Activated T-cell treated with anti-CD3 and anti-CD28 coated beads, Interleukin-2, amount 50 U/mL, for 72 hours (primary cell): ENCODE results near the gene C5. TPM values are rescaled to one million over a fixed set of nuclear protein-coding genes. Genes with fewer than 3 reads are reported as not detected.
"Not testable (repeated sequence)": the region's sequence is repeated elsewhere in the genome, so short reads cannot be mapped to it uniquely, and the experiment has no call there.

Source experiments
- ATAC-seq, 2 donors: fragments of 150-1000 bp; cut with Tn5 transposase; replicated peaks in 1 of 2; 2 replicates each; pipeline ENCODE4 v1.10.0; 2021; ENCODE audit warnings: moderate library complexity in 2 of 2, mild to moderate bottlenecking in 1 of 2
- DNase-seq, 2 donors: peaks; one replicate each; pipeline ENCODE4 v3.0.0; 2021 to 2022; ENCODE audit warnings: mixed read lengths in 1 of 2
- H3K27ac Mint-ChIP-seq: one replicate; pipeline ENCODE4 v1.8.0; 2022; ENCODE audit warnings: mild to moderate bottlenecking, moderate library complexity, mixed read lengths
- H3K27me3 Mint-ChIP-seq: one replicate; pipeline ENCODE4 v1.8.0; 2022; ENCODE audit warnings: low read depth, mixed read lengths
- H3K36me3 Mint-ChIP-seq, 2 donors: one replicate each; pipeline ENCODE4 v1.8.0; 2022; ENCODE audit warnings: mixed read lengths in 2 of 2, mild to moderate bottlenecking in 1 of 2; ENCODE audit not compliant: insufficient read depth in 2 of 2
- H3K4me1 Mint-ChIP-seq: one replicate; pipeline ENCODE4 v1.8.0; 2022; ENCODE audit warnings: low read depth, mixed read lengths
- H3K4me3 Mint-ChIP-seq, 2 donors: one replicate each; pipeline ENCODE4 v1.8.0; 2022; ENCODE audit warnings: mild to moderate bottlenecking in 2 of 2, mixed read lengths in 2 of 2, moderate library complexity in 2 of 2
- H3K9me3 Mint-ChIP-seq, 2 donors: one replicate each; pipeline ENCODE4 v1.8.0; 2022; ENCODE audit warnings: mixed read lengths in 2 of 2
- total RNA-seq, 2 donors: library from RNA; stranded (reverse); gene quantifications; one replicate each; pipeline ENCODE4 v1.2.3, GENCODE V29; 2022

C5 gene
- total RNA-seq, 2 donors from 2014 or later, result 1.9 to 3.5 TPM

DNA sequence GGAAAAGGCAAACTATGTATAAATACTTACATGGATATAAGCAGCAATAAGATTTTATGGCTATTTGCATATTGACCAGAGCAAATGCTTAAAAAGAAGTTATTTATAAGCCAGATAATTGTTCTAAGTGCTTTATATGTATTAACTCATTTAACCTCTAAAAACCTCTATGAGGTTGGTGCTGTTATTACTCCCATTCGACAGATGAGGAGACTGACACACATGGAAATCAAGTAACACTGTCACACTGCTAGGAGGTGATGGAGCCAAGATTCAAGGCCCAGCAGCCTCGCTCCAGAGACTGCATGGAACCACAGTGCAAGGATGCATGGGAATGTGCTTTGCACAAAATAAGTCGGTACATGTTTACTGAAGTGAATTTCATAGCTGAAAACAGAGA is 53.7 kb downstream of the C5 start:
- DNase-seq, result no peak
- Mint-ChIP-seq H3K27ac (no peak overlapping the region), H3K36me3 (no peaks in the 10 kb centered on the region), H3K4me3 (no peak overlapping the region), H3K9me3 (no peaks in the 10 kb centered on the region), H3K27me3 (no peaks in the 10 kb centered on the region), H3K4me1 (no peaks in the 10 kb centered on the region)
- no peak for ATAC-seq

DNA sequence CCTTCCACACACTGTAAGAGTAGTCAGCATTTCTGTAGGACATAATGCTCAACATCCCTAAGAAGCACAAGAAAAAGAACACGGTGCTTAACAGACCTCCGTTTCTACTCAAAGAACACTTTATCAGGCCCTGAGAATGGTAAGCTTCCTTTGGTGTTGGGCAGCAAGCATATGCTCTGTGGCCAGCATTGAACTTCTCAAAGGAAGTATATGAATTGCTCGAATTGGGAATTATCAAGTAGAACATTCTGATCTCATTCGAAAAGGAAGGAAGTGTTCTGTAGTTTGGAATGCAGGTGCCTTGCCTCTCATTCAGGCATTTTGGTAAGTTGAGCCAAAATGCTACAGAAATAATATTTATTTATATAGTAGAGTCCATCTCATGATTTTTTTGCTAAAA is 61.0 kb downstream of the C5 start:
- H3K27me3 Mint-ChIP-seq, result no peaks in the 10 kb centered on the region
- DNase-seq (no peak), ATAC-seq (no peak)
- H3K4me3 Mint-ChIP-seq, result no peak overlapping the region
- no peaks in the 10 kb centered on the region for H3K9me3 Mint-ChIP-seq
- no peaks in the 10 kb centered on the region for H3K36me3 Mint-ChIP-seq
- no peak overlapping the region for H3K27ac Mint-ChIP-seq
- no peaks in the 10 kb centered on the region for H3K4me1 Mint-ChIP-seq

DNA sequence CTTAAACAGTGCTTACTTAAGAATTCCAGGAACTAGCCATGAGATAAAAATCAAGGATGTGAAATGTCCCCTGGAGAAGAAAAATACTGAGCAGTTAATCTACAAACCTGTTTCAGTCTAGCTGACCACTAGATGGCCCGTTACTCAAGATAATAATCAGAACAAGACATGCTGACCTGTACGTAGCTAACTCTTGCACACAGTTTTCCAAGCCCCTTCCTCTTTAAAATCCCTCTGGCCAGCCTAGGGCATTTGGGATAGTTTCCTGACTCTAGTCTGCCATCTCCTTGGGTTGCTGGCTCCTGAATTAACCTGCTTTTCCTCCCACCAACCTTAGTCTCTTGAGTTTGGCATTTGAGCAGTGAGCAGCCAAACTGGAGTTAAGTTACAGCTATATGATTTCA is 64.3 kb downstream of the C5 start:
- no peaks in the 10 kb centered on the region for H3K36me3 Mint-ChIP-seq
- no peak overlapping the region for H3K4me3 Mint-ChIP-seq
- ATAC-seq (no peak), DNase-seq (no peak)
- no peaks in the 10 kb centered on the region for H3K4me1 Mint-ChIP-seq
- H3K9me3 Mint-ChIP-seq, result no peaks in the 10 kb centered on the region
- H3K27me3 Mint-ChIP-seq, result no peaks in the 10 kb centered on the region
- H3K27ac Mint-ChIP-seq, result no peak overlapping the region

DNA sequence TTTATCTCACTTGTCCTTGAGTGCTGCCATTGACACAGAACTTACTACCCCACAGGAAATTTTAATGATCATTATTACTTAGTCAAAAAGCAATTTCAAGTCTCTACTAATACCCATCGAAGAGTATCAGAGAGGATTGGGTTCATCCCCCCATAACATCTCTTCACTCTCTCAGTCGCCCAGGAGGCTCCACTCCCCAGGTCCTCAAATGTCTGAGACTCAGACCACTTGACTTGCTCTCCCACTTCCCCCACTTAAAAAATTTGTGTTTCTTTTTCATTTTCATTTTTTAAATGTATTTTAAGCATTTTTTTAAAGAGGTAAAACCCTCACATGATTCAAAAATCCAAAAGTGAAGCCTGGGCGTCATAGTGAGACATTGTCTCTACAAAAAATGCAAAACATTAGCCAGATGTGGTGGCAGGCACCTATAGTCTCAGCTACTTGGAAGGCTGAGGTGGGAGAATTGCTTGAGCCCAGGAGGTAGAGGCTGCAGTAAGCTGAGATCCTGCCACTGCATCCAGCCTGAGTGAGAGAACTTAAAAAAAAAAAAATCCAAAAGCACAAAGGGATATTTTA is 66.7 kb downstream of the C5 start:
- Mint-ChIP-seq H3K36me3 (no peaks in the 10 kb centered on the region), H3K4me3 (no peak overlapping the region)

DNA sequence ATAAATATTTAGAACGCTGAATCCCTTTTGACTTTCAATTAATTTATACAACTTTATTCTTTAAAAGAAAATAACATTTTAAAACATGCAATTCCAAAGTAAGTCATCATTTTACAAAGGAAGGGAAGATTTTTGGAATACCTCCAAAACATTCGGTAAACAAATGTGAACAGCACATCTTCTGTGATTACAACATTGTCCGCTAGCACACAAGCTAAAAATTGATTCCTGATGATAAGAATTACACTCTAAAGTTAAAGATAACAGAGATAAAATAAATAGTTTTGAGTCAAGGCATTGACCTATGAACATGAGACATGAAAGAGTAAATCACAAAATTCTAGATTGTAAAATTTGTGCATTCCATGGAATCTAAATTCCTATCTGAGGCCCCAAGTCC is 67.2 kb downstream of the C5 start:
- Mint-ChIP-seq H3K27ac (no peak overlapping the region), H3K36me3 (no peaks in the 10 kb centered on the region), H3K4me1 (no peaks in the 10 kb centered on the region), H3K27me3 (no peaks in the 10 kb centered on the region), H3K9me3 (no peaks in the 10 kb centered on the region), H3K4me3 (no peak overlapping the region)
- ATAC-seq (no peak), DNase-seq (no peak)

More for the DNA sequence above, 66.7 kb downstream of the C5 start:
- ATAC-seq, result no peak
- Mint-ChIP-seq H3K9me3 (no peaks in the 10 kb centered on the region), H3K27me3 (no peaks in the 10 kb centered on the region), H3K4me1 (no peaks in the 10 kb centered on the region), H3K27ac (no peak overlapping the region)
- DNase-seq, result no peak

DNA sequence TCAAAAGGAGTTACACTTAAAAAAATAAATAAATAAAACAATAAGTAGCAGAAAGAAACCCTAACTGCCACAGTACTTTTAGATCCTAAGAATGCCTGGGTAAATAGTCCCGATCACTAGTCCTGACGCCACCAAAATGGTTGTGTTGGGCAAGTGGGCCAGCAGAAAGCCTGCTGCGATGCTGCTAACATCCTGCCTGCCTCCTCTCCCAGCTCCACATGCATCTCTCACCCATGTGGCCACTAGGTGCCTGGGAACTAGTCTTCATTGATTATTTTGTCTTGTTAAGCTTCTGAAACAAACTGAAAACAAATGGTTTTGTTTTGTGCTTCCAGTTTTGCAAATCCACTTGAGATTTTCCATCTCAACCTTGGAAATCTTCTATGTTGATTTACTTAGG is 69.1 kb downstream of the C5 start:
- DNase-seq, result no peak
- Mint-ChIP-seq H3K27ac (no peak overlapping the region), H3K9me3 (no peaks in the 10 kb centered on the region), H3K4me3 (no peak overlapping the region), H3K36me3 (no peaks in the 10 kb centered on the region), H3K27me3 (no peaks in the 10 kb centered on the region), H3K4me1 (no peaks in the 10 kb centered on the region)
- ATAC-seq, result no peak

DNA sequence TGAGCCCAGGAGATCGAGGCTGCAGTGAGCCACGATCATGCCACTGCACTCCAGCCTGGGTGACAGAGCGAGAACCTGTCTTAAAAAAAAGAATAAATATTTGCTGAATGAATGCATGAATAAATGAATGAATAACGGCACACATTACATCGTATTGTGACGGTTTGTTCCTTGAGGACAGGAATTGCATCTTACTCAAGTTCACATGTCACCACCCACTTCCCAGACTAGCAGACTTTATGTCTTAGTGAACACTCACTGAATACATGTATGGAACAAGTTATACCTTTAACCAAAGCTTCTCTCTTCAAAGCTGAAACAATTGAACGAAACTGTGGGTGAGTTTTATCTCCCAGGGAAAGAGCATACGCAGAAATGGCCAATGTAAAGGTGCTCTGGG is 70.3 kb downstream of the C5 start:
- H3K4me1 Mint-ChIP-seq, result peaks cover 8% of the 10 kb centered on the region
- H3K4me3 Mint-ChIP-seq, result no peak overlapping the region
- no peaks in the 10 kb centered on the region for H3K27me3 Mint-ChIP-seq
- no peaks in the 10 kb centered on the region for H3K36me3 Mint-ChIP-seq
- H3K9me3 Mint-ChIP-seq, result no peaks in the 10 kb centered on the region
- no peak overlapping the region for H3K27ac Mint-ChIP-seq
- DNase-seq (no peak), ATAC-seq (no peak)

DNA sequence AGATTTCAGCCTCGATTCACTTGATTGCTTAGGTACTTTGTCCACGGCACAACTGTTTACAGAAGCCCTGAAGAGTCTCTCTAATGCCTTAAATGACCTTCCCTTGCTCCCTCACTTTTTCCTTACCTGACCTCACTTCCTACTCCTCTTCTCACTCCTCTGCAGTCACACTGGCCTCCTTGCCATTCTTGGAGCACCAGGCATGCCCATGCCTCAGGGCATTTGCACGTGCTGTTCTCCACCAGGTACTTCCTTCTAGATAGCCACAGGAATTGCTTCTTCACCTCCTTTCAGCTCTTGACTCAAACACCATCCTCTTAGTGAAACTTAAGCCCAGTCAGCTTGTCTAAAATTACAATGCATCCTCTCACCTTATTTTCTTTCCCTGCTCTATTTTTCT is 71.1 kb downstream of the C5 start:
- H3K9me3 Mint-ChIP-seq, result no peaks in the 10 kb centered on the region
- H3K27ac Mint-ChIP-seq, result no peak overlapping the region

DNA sequence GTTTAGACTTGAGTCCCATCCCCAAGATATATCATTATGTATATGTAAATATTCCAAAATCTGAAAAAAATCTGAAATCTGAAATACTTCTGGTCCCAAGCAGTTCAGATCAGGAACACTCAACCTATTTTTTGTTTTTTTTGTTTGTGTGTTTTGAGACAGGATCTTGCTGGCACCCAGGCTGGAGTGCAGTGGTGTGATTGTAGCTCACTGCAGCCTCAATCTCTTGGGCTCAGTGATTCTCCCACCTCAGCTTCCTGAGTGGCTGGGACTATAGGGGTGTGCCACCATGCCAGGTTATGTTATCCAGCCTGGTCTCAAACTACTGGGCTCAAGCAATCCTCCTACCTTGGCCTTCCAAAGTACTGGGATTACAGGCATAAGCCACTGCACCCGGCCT is 72.8 kb downstream of the C5 start:
- H3K9me3 Mint-ChIP-seq, result no peaks in the 10 kb centered on the region
- no peaks in the 10 kb centered on the region for H3K27me3 Mint-ChIP-seq
- H3K4me1 Mint-ChIP-seq, result peaks cover 18% of the 10 kb centered on the region
- DNase-seq (no peak), ATAC-seq (no peak)
- H3K4me3 Mint-ChIP-seq, result no peak overlapping the region
- no peak overlapping the region for H3K27ac Mint-ChIP-seq
- no peaks in the 10 kb centered on the region for H3K36me3 Mint-ChIP-seq

More for the DNA sequence above, 71.1 kb downstream of the C5 start:
- DNase-seq, result no peak
- no peak overlapping the region for H3K4me3 Mint-ChIP-seq
- ATAC-seq, result no peak
- H3K4me1 Mint-ChIP-seq, result peaks cover 14% of the 10 kb centered on the region
- no peaks in the 10 kb centered on the region for H3K27me3 Mint-ChIP-seq
- H3K36me3 Mint-ChIP-seq, result no peaks in the 10 kb centered on the region

DNA sequence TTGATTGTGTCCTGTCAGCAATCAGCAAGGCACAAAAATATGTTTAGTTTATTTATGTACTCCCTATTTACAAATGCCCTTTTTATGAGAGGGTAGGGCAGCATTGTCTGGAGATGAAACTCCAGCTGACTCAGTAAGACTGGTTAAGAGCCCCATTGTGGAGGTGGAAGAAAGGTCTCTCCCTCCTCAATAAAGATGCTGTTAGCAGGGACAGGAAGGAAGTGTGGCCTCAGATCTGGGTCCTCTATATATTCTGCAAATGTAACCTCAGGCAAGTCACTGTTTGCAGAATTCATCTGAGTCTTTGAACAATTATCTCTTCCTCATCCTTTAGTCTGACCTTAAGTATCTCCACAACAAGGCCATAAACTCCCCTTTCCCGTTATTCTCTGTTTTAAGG is 75.2 kb downstream of the C5 start:
- Mint-ChIP-seq H3K27ac (peak overlapping the region; percentile 18), H3K36me3 (no peaks in the 10 kb centered on the region), H3K9me3 (no peaks in the 10 kb centered on the region), H3K27me3 (no peaks in the 10 kb centered on the region), H3K4me1 (peaks cover 26% of the 10 kb centered on the region), H3K4me3 (no peak overlapping the region)
- peak in 1 of 2 donors; percentile 44 for ATAC-seq
- no peak for DNase-seq

DNA sequence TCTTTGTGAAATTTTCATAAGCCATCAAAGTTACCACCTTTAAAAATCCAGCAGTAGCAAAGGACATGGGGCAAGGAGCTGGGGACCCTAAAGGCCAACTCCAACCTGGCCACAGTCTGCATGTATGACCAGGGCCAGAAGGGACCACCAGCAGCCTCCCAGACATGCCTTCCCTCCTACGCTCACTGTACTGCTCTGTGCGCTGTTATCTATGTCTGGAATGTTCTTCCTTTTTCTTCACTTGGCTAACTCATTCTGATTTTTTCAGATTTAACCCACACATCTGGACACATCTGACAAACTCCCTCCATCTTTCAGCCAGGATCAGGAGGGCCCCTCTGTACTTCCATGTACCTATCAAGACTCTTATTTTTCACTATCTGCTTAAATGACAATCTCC is 75.9 kb downstream of the C5 start:
- Mint-ChIP-seq H3K4me3 (no peak overlapping the region), H3K27me3 (no peaks in the 10 kb centered on the region), H3K9me3 (no peaks in the 10 kb centered on the region), H3K27ac (no peak overlapping the region), H3K36me3 (no peaks in the 10 kb centered on the region), H3K4me1 (peaks cover 26% of the 10 kb centered on the region)
- ATAC-seq (no peak), DNase-seq (no peak)

DNA sequence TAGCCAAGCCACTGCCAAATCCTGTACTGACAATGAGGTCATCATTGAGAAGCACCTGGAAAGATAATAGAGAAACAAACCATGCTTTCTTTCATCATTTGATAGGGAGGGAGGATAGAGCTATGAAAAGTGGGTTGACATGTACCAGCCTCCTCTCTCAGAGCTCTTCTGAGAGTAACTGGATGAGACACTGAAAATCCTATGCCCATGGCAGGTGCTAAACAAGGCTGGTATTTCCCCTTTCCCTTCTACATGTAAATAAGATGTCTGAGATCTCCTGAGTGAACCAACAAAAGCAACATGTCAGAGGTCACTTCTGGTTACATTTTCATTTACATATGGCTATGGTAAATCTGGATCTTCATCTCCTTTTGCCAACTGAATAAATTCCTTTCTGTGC is 78.1 kb downstream of the C5 start:
- Mint-ChIP-seq H3K4me1 (peaks cover 26% of the 10 kb centered on the region), H3K27ac (no peak overlapping the region), H3K36me3 (no peaks in the 10 kb centered on the region), H3K27me3 (no peaks in the 10 kb centered on the region), H3K9me3 (no peaks in the 10 kb centered on the region), H3K4me3 (no peak overlapping the region)
- ATAC-seq, result no peak
- DNase-seq, result no peak

DNA sequence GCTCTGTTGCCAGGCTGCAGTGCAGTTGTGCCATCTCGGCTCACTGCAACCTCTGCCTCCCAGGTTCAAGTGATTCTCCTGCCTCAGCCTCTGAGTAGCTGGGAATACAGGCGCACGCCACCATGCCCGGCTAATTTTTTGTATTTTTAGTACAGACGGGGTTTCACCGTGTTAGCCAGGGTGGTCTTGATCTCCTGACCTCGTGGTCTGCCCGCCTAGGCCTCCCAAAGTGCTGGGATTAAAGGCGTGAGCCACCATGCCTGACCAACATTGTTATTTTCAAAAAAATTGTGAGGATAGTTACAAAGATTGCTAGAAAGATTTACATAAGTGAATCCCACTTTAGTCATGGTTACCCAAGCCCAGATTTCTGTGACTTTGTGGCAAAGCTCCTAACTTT is 78.6 kb downstream of the C5 start:
- ATAC-seq, H3K9me3 Mint-ChIP-seq, H3K36me3 Mint-ChIP-seq, H3K27ac Mint-ChIP-seq, H3K4me3 Mint-ChIP-seq, H3K27me3 Mint-ChIP-seq, DNase-seq: not testable (repeated sequence)
- H3K4me1 Mint-ChIP-seq, result peaks cover 26% of the 10 kb centered on the region

DNA sequence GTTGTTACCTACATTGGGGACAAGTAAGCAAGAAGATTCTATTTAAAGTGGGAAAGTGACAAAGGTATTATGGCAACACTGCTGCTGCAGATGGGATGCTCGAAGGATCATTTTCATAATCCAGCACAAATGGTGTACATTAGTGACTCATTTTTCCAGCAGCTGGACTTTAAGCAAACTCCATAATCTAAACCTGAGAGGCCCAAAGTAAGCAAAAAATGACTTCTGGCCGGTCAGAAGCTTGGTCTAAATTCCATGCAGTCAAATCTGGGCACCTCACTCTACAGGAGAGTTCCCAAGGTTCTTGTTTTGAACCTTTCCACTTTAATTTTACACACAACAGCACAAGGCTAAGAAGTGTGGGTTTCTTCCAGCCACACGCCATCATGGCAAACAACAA is 79.8 kb downstream of the C5 start:
- Mint-ChIP-seq H3K9me3 (no peaks in the 10 kb centered on the region), H3K36me3 (no peaks in the 10 kb centered on the region), H3K4me1 (peaks cover 23% of the 10 kb centered on the region), H3K27ac (no peak overlapping the region), H3K4me3 (no peak overlapping the region), H3K27me3 (no peaks in the 10 kb centered on the region)
- ATAC-seq (no peak), DNase-seq (no peak)
